Endothelial cell of umbilical vein (primary cell): Measurements from ENCODE around the gene CHD6.

Source experiments
- EZH2 ChIP-seq: IDR thresholded peaks from 2 replicates; pipeline ENCODE4 v1.6.1; 2012; ENCODE audit warnings: borderline replicate concordance, low read depth, mild to moderate bottlenecking, moderate library complexity, low read length, inconsistent platforms; ENCODE audit not compliant: severe bottlenecking
- POLR2A ChIP-seq: IDR thresholded peaks from 2 replicates; pipeline ENCODE4 v1.6.1; 2012; ENCODE audit warnings: low read depth, mild to moderate bottlenecking, control low read depth, low read length
- TF ChIP-seq, protein P1 (sequence below): IDR thresholded peaks from 2 replicates; pipeline ENCODE4 v1.6.1; 2011; ENCODE audit not compliant: insufficient read depth, insufficient read length
- TF ChIP-seq, protein P2 (sequence below), 2 donors: IDR thresholded peaks; 1 replicate in 1 of 2; 2 replicates in 1 of 2; pipeline ENCODE4 v1.5.1; 2011; ENCODE audit warnings: low read length in 2 of 2, mild to moderate bottlenecking in 2 of 2, moderate library complexity in 2 of 2, control low read depth in 1 of 2, inconsistent platforms in 1 of 2, low read depth in 1 of 2; ENCODE audit not compliant: insufficient read depth in 1 of 2; ENCODE audit errors: extremely low read depth in 1 of 2

DNA sequence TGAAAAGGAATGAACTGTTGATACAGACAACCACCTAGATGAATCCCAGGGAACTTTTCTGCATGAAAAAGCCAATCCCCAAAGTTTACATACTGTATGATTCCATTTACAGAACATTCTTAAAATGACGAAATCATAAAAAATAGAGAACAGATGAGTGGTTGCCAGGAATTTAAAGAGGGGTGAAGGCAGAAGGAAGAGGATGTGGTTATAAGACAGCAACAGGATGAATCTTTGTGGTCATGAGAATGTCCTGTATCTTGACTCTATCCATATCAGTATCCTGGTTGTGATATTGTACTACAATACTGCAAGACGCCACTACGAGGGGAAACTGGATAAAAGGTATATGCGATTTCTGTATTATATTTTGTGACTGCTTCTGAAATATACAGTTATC is 181.5 kb downstream of the CHD6 start:
- TF ChIP-seq, protein P1, sequence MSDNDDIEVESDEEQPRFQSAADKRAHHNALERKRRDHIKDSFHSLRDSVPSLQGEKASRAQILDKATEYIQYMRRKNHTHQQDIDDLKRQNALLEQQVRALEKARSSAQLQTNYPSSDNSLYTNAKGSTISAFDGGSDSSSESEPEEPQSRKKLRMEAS: no peak
- TF ChIP-seq, protein P2, sequence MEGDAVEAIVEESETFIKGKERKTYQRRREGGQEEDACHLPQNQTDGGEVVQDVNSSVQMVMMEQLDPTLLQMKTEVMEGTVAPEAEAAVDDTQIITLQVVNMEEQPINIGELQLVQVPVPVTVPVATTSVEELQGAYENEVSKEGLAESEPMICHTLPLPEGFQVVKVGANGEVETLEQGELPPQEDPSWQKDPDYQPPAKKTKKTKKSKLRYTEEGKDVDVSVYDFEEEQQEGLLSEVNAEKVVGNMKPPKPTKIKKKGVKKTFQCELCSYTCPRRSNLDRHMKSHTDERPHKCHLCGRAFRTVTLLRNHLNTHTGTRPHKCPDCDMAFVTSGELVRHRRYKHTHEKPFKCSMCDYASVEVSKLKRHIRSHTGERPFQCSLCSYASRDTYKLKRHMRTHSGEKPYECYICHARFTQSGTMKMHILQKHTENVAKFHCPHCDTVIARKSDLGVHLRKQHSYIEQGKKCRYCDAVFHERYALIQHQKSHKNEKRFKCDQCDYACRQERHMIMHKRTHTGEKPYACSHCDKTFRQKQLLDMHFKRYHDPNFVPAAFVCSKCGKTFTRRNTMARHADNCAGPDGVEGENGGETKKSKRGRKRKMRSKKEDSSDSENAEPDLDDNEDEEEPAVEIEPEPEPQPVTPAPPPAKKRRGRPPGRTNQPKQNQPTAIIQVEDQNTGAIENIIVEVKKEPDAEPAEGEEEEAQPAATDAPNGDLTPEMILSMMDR (IDR thresholded peaks at IDR 0.05; ENCODE audit: extremely low read depth in 1 of 2, insufficient read depth in 1 of 2, low read depth in 1 of 2, low read length in 2 of 2): no peak
- TF ChIP-seq POLR2A (no peak), EZH2 (no peak)
